SK-N-SH treated with all-trans-retinoic acid at 6 μM for 48 hours (cell line): Measurements from ENCODE around the gene PPP2R3C.

Experiments
- ARNTL ChIP-seq: fragments of 450-650 bp; formaldehyde crosslinking; IDR thresholded peaks from 2 replicates; pipeline ENCODE4 v1.5.0; 2020; ENCODE audit warnings: low read depth, mild to moderate bottlenecking, moderate library complexity, borderline replicate concordance
- BACH2 ChIP-seq: fragments of 250-450 bp; sonication (Bioruptor Pico); IDR thresholded peaks from 2 replicates; pipeline ENCODE4 v1.9.0; 2021; ENCODE audit warnings: mild to moderate bottlenecking, borderline replicate concordance
- CSDC2 ChIP-seq: fragments of 250-450 bp; sonication (Bioruptor Pico); IDR thresholded peaks from 2 replicates; pipeline ENCODE4 v1.5.0; 2020; ENCODE audit warnings: mild to moderate bottlenecking, moderate library complexity
- CSRNP3 ChIP-seq: fragments of 250-450 bp; sonication (Bioruptor Pico); IDR thresholded peaks from 2 replicates; pipeline ENCODE4 v1.5.1; 2021; ENCODE audit warnings: mild to moderate bottlenecking, moderate library complexity
- GLIS3 ChIP-seq: fragments of 250-450 bp; sonication (Bioruptor Pico); IDR thresholded peaks from 2 replicates; pipeline ENCODE4 v1.5.0; 2020; ENCODE audit warnings: mild to moderate bottlenecking, moderate library complexity
- PATZ1 ChIP-seq: fragments of 250-450 bp; sonication (Bioruptor Pico); IDR thresholded peaks from 2 replicates; pipeline ENCODE4 v1.8.0; 2020; ENCODE audit warnings: mild to moderate bottlenecking, moderate library complexity, borderline replicate concordance
- PPARA ChIP-seq: fragments of 250-450 bp; sonication (Bioruptor Pico); IDR thresholded peaks from 2 replicates; pipeline ENCODE4 v1.5.0; 2020; ENCODE audit warnings: mild to moderate bottlenecking, borderline replicate concordance
- RARB ChIP-seq: fragments of 250-450 bp; sonication (Bioruptor Pico); IDR thresholded peaks from 2 replicates; pipeline ENCODE4 v1.8.0; 2021; ENCODE audit warnings: mild to moderate bottlenecking, moderate library complexity
- ZC3H10 ChIP-seq: fragments of 250-450 bp; sonication (Bioruptor Pico); IDR thresholded peaks from 2 replicates; pipeline ENCODE4 v1.5.1; 2021; ENCODE audit warnings: mild to moderate bottlenecking, moderate library complexity
- ZFP3 ChIP-seq: fragments of 250-450 bp; sonication (Bioruptor Pico); IDR thresholded peaks from 2 replicates; pipeline ENCODE4 v1.5.0; 2020; ENCODE audit warnings: mild to moderate bottlenecking, moderate library complexity
- ZFP30 ChIP-seq: fragments of 450-650 bp; formaldehyde crosslinking; IDR thresholded peaks from 2 replicates; pipeline ENCODE4 v1.5.0; 2022; ENCODE audit warnings: mild to moderate bottlenecking, moderate library complexity
- TF ChIP-seq, protein P1 (sequence below): fragments of 250-450 bp; sonication (Bioruptor Pico); IDR thresholded peaks from 2 replicates; pipeline ENCODE4 v1.5.1; 2020; ENCODE audit warnings: low read depth, mild to moderate bottlenecking, moderate library complexity

- no peak for TF ChIP-seq PPARA (CRISPR knock-in tag)
- no peak for TF ChIP-seq CSDC2
- TF ChIP-seq ZFP3 (CRISPR knock-in tag): no peak
- no peak for TF ChIP-seq RARB (CRISPR knock-in tag)
- TF ChIP-seq, protein P1, sequence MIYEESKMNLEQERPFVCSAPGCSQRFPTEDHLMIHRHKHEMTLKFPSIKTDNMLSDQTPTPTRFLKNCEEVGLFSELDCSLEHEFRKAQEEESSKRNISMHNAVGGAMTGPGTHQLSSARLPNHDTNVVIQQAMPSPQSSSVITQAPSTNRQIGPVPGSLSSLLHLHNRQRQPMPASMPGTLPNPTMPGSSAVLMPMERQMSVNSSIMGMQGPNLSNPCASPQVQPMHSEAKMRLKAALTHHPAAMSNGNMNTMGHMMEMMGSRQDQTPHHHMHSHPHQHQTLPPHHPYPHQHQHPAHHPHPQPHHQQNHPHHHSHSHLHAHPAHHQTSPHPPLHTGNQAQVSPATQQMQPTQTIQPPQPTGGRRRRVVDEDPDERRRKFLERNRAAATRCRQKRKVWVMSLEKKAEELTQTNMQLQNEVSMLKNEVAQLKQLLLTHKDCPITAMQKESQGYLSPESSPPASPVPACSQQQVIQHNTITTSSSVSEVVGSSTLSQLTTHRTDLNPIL (CRISPR knock-in tag): no peak
- no peak for TF ChIP-seq ZC3H10 (CRISPR knock-in tag)
- TF ChIP-seq PATZ1 (CRISPR knock-in tag): no peak
- no peak for TF ChIP-seq ZFP30 (CRISPR knock-in tag)
- TF ChIP-seq ARNTL (CRISPR knock-in tag): no peak
- no peak for TF ChIP-seq BACH2 (CRISPR knock-in tag)
- TF ChIP-seq CSRNP3: no peak
- no peak for TF ChIP-seq GLIS3 (CRISPR knock-in tag)
Measured at GRCh38 chr14:35158491-35158890, 36.7 kb upstream of the PPP2R3C start.
